Cerebellar cortex (tissue), 1 donor: Measurements from ENCODE around the gene RALBP1.
A peak's percentile ranks its signal among the peaks of the same experiment; 100 is the strongest.

ENCODE experiments used
- DNase-seq: peaks from one replicate; pipeline ENCODE4 v3.0.0-alpha.2; 2015; ENCODE audit warnings: low spot score

RALBP1 gene

DNA sequence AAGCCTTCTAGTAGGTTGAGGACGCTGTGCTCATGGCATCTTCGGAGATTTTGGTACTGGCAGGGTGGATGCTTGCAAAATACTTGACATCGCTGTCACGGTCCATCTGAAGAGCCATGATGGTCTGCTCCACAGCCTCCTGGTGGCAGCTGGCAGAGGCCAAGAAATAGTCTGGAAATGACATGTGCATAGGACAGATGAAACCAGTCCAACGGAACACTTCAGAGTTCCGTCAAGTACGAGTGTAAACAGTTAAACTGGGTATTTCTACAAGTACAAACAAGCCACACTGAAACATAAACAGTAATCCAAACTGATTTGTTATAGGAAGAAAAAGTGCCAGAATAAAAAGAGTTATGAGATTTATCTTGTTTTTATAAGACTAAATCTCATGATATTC lies 72.5 kb downstream of the RALBP1 start:
- no peak for DNase-seq

DNA sequence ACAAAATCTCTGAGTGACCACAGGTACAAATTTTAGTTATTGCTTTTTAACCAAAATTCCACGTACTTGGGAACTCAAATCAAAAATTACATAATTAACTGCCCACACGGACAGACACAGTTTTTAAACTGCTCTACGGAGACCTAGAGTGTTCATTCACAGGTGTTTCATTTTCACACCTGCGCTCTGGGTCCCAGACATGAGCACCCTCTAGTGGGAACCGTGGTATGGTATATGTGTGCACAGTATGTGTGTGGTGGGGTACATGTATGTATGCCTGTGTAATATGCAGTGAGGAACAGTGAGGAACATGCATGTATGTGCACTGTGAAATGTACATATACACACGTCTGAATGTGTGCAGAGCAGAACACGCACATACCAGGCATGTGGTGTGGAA lies 74.1 kb downstream of the RALBP1 start:
- DNase-seq, result peak; percentile 9

GRCh38 chr18:9550429-9550828 lies 75.1 kb downstream of the RALBP1 start:
- no peak for DNase-seq

- no peak for DNase-seq
These were observed 76.9 kb downstream of the RALBP1 start for GRCh38 chr18:9552191-9552590.

- DNase-seq, result no peak
These were observed 77.3 kb downstream of the RALBP1 start for GRCh38 chr18:9552616-9553015.

GRCh38 chr18:9557250-9557943 lies 82.1 kb downstream of the RALBP1 start:
- no peak for DNase-seq

- no peak for DNase-seq
These were observed 83.2 kb downstream of the RALBP1 start for GRCh38 chr18:9558387-9559064.

GRCh38 chr18:9559253-9559652 lies 83.9 kb downstream of the RALBP1 start:
- DNase-seq, result no peak

GRCh38 chr18:9561759-9562158 lies 86.4 kb downstream of the RALBP1 start:
- DNase-seq, result no peak

DNA sequence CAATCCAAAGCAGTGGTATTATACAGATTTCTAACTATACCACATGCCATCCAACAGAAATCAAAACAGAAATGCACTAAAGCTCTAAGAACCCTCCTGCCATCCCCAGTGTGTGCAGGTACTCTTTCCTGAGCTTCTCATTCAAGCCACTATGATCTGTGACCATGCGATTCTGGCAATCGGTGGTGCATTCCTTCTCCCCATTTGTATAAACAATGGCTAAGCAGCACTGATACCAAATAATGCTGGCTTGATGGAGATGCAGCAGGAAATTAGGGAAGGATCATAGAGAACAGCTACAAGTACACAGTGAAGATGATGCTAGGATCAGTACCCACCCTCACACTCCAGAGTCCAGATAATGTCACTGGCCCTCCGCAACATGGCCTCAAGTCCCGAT lies 87.3 kb downstream of the RALBP1 start:
- no peak for DNase-seq

GRCh38 chr18:9563331-9563730 lies 88.0 kb downstream of the RALBP1 start:
- DNase-seq, result no peak

- DNase-seq, result no peak
These were observed 90.1 kb downstream of the RALBP1 start for GRCh38 chr18:9565407-9565806.

DNA sequence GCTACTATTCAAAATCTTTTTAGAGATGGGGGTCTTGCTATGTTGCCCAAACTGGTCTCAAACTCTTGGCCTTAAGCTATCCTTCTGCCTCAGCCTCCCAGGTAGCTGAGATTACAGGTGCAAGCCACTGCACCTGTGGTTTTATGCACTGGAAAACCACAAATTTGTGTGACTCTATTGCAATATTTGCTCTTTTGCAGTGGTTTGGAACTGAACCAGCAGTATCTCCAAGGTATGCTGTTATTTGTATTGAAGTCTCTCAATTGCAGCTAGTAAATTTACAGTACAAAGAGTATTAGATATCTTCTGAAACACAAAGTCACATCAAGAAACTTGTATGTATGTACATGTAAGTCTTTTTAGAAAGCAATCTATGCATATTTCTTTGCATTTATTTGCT lies 92.9 kb downstream of the RALBP1 start:
- DNase-seq, result no peak

- DNase-seq, result no peak
These were observed 93.9 kb downstream of the RALBP1 start for GRCh38 chr18:9569178-9569577.

- no peak for DNase-seq
These were observed 94.9 kb downstream of the RALBP1 start for GRCh38 chr18:9570255-9570654.

DNA sequence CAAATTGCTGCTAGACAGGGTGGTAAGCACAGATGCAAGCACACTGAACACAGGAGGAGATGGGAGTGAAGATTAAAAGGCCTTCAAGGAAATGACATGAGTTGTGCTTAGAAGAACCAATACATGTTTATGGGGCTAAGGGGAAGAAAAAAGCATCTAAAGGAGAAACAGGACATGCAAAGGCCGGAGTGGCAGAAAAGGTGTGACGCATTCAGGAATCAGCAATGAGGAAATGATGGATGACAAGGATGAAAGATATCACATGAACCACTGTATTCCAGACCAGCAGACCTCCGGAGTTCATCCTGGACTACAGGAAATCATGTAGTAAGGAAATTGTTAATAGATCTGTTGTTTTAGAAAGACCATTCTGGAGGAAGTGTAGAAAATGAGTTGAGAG lies 96.2 kb downstream of the RALBP1 start:
- no peak for DNase-seq

- no peak for DNase-seq
These were observed 99.3 kb downstream of the RALBP1 start for GRCh38 chr18:9574473-9575115.

GRCh38 chr18:9575558-9575957 lies 100.2 kb downstream of the RALBP1 start:
- DNase-seq, result peak; percentile 79

DNA sequence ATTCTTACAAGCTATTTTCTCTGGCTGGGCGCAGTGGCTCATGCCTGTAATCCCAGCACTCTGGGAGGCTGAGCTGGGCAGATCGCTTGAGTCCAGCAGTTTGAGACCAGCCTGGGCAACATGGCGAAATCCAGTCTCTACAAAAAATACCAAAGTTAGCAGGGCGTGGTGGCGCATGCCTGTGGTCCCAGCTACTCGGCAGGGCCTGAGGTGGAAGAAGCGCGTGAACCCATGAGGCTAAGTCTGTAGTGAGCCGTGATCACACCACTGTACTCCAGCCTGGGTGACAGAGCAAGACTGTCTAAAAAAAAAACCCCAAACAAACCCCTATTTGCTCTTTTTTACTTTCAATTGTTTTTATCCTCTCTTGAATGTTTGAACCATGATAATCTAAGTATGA lies 102.0 kb downstream of the RALBP1 start:
- DNase-seq, result no peak

GRCh38 chr18:9578306-9578705 lies 103.0 kb downstream of the RALBP1 start:
- no peak for DNase-seq

GRCh38 chr18:9581667-9582066 lies 106.4 kb downstream of the RALBP1 start:
- DNase-seq, result no peak

- no peak for DNase-seq
These were observed 111.5 kb downstream of the RALBP1 start for GRCh38 chr18:9586814-9587213.
